ENCODE results near the gene STK32C.

The STK32C gene

GRCh38 chr10:132188331-132188730 is 119.4 kb downstream of the STK32C start:
- Histone ChIP-seq H3K9me3 (ENCODE audit: control insufficient read depth, low read depth, low read length) (no peaks in the 10 kb centered on the region), H3K36me3 (ENCODE audit: control insufficient read depth, low read depth, low read length) (no peaks in the 10 kb centered on the region), H3K4me1 (ENCODE audit: control insufficient read depth, low read depth, low read length) (no peaks in the 10 kb centered on the region), H3K27ac (ENCODE audit: low read length) (no peak overlapping the region), H3K9ac (ENCODE audit: low read length) (no peak overlapping the region), H3K27me3 (ENCODE audit: control insufficient read depth, insufficient read depth, low read length) (peaks cover 59% of the 10 kb centered on the region), H3K4me3 (ENCODE audit: low read length) (peak overlapping the region; percentile 55)

DNA sequence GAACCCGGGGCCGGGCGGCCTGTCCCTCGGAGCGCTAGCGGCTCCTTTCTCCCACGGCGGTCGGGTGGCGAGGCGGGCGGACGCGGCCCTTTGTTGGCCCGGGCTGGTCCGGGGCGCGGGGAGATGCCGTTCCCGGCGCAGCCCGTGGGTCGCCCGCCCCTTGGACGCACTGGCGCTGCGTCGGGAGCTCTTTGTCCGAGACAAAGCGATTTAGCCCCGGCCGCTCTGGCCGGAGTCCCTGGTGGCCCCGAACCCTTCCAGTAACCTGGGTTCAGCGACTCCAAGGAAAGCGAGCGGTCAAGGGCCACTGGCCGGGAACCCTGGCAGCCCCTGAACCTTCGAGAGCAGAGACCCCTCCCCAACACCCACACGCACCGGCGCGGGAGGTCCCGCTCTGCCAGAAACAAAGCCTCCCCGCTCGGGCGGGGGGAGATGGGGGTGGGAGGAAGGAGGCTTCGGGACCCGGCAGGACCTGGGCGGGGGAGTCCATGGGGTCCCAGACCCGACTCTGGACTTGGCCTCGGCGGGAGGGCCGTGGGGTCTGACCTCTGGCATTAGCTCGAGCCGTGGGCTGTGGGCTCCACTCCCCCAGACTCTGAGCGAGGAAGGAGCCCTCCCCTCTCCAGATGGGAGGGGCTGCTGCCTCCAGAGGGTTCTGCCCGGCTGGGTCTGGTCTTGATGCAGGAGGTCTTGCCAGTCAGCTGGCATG is 120.2 kb downstream of the STK32C start:
- peak overlapping the region; percentile 50 for H3K9ac ChIP-seq (ENCODE audit: low read length)
- no peaks in the 10 kb centered on the region for H3K36me3 ChIP-seq (ENCODE audit: control insufficient read depth, low read depth, low read length)
- H3K27ac ChIP-seq (ENCODE audit: low read length) = no peak overlapping the region
- peaks cover 64% of the 10 kb centered on the region for H3K27me3 ChIP-seq (ENCODE audit: control insufficient read depth, insufficient read depth, low read length)
- no peaks in the 10 kb centered on the region for H3K9me3 ChIP-seq (ENCODE audit: control insufficient read depth, low read depth, low read length)
- H3K4me1 ChIP-seq (ENCODE audit: control insufficient read depth, low read depth, low read length) = no peaks in the 10 kb centered on the region
- peak overlapping the region; percentile 55 for H3K4me3 ChIP-seq (ENCODE audit: low read length)

- Histone ChIP-seq H3K4me1 (ENCODE audit: control insufficient read depth, low read depth, low read length) (no peaks in the 10 kb centered on the region), H3K9me3 (ENCODE audit: control insufficient read depth, low read depth, low read length) (no peaks in the 10 kb centered on the region), H3K36me3 (ENCODE audit: control insufficient read depth, low read depth, low read length) (no peaks in the 10 kb centered on the region), H3K27ac (ENCODE audit: low read length) (no peak within 1 kb of the TSS), H3K9ac (ENCODE audit: low read length) (peak within 1 kb of the TSS; percentile 50), H3K4me3 (ENCODE audit: low read length) (peak within 1 kb of the TSS; percentile 55), H3K27me3 (ENCODE audit: control insufficient read depth, insufficient read depth, low read length) (peaks cover 64% of the 10 kb centered on the region)
These were observed 121.0 kb downstream of the STK32C start, which contains the start of gene DPYSL4 for GRCh38 chr10:132186488-132187429. DPYSL4 (plus strand) TSS chr10:132186948; CDS start chr10:132187064, 116 bp downstream.

GRCh38 chr10:132185601-132186487 is 121.9 kb downstream of the STK32C start:
- Histone ChIP-seq H3K9ac (ENCODE audit: low read length) (no peak overlapping the region), H3K4me3 (ENCODE audit: low read length) (peak overlapping the region; percentile 37), H3K36me3 (ENCODE audit: control insufficient read depth, low read depth, low read length) (no peaks in the 10 kb centered on the region), H3K27me3 (ENCODE audit: control insufficient read depth, insufficient read depth, low read length) (peaks cover 64% of the 10 kb centered on the region), H3K27ac (ENCODE audit: low read length) (no peak overlapping the region), H3K4me1 (ENCODE audit: control insufficient read depth, low read depth, low read length) (no peaks in the 10 kb centered on the region), H3K9me3 (ENCODE audit: control insufficient read depth, low read depth, low read length) (no peaks in the 10 kb centered on the region)

GRCh38 chr10:132184816-132185593 is 122.7 kb downstream of the STK32C start:
- no peaks in the 10 kb centered on the region for H3K4me1 ChIP-seq (ENCODE audit: control insufficient read depth, low read depth, low read length)
- no peak overlapping the region for H3K4me3 ChIP-seq (ENCODE audit: low read length)
- H3K27me3 ChIP-seq (ENCODE audit: control insufficient read depth, insufficient read depth, low read length) = peaks cover 64% of the 10 kb centered on the region
- H3K9ac ChIP-seq (ENCODE audit: low read length) = no peak overlapping the region
- no peaks in the 10 kb centered on the region for H3K36me3 ChIP-seq (ENCODE audit: control insufficient read depth, low read depth, low read length)
- H3K9me3 ChIP-seq (ENCODE audit: control insufficient read depth, low read depth, low read length) = no peaks in the 10 kb centered on the region
- H3K27ac ChIP-seq (ENCODE audit: low read length) = no peak overlapping the region

GRCh38 chr10:132183046-132183445 is 124.7 kb downstream of the STK32C start:
- H3K4me1 ChIP-seq (ENCODE audit: control insufficient read depth, low read depth, low read length) = no peaks in the 10 kb centered on the region
- H3K27ac ChIP-seq (ENCODE audit: low read length) = no peak overlapping the region
- no peaks in the 10 kb centered on the region for H3K36me3 ChIP-seq (ENCODE audit: control insufficient read depth, low read depth, low read length)
- H3K27me3 ChIP-seq (ENCODE audit: control insufficient read depth, insufficient read depth, low read length) = peaks cover 47% of the 10 kb centered on the region
- H3K9ac ChIP-seq (ENCODE audit: low read length) = no peak overlapping the region
- no peaks in the 10 kb centered on the region for H3K9me3 ChIP-seq (ENCODE audit: control insufficient read depth, low read depth, low read length)
- H3K4me3 ChIP-seq (ENCODE audit: low read length) = no peak overlapping the region

DNA sequence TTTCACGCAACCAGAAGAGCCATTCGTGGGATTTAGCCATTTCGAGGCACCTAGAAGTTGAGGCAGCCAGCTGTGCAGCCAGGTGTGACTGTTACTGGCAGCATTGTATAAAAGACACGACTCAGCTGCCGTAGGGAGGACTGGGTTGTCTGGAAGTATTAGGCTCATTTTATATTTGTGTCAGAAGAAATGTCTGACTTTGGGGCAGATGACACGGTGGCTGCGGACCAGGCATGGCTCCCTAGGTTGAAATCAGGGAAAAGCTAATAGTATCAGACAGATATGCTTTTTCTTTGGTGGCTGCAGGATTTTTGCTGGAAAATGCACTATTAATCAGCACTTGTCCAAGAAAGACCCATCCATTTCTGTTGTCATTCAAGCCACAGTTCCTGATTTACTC is 125.2 kb downstream of the STK32C start:
- Histone ChIP-seq H3K9ac (ENCODE audit: low read length) (no peak overlapping the region), H3K4me3 (ENCODE audit: low read length) (no peak overlapping the region), H3K9me3 (ENCODE audit: control insufficient read depth, low read depth, low read length) (no peaks in the 10 kb centered on the region), H3K27me3 (ENCODE audit: control insufficient read depth, insufficient read depth, low read length) (peaks cover 43% of the 10 kb centered on the region), H3K27ac (ENCODE audit: low read length) (no peak overlapping the region), H3K4me1 (ENCODE audit: control insufficient read depth, low read depth, low read length) (no peaks in the 10 kb centered on the region), H3K36me3 (ENCODE audit: control insufficient read depth, low read depth, low read length) (no peaks in the 10 kb centered on the region)

- H3K36me3 ChIP-seq (ENCODE audit: control insufficient read depth, low read depth, low read length) = no peaks in the 10 kb centered on the region
- peaks cover 41% of the 10 kb centered on the region for H3K27me3 ChIP-seq (ENCODE audit: control insufficient read depth, insufficient read depth, low read length)
- H3K9me3 ChIP-seq (ENCODE audit: control insufficient read depth, low read depth, low read length) = no peaks in the 10 kb centered on the region
- H3K4me1 ChIP-seq (ENCODE audit: control insufficient read depth, low read depth, low read length) = peaks cover under 1% of the 10 kb centered on the region
- no peak overlapping the region for H3K9ac ChIP-seq (ENCODE audit: low read length)
- no peak overlapping the region for H3K4me3 ChIP-seq (ENCODE audit: low read length)
- H3K27ac ChIP-seq (ENCODE audit: low read length) = no peak overlapping the region
These were observed 125.9 kb downstream of the STK32C start for GRCh38 chr10:132181691-132182425.

DNA sequence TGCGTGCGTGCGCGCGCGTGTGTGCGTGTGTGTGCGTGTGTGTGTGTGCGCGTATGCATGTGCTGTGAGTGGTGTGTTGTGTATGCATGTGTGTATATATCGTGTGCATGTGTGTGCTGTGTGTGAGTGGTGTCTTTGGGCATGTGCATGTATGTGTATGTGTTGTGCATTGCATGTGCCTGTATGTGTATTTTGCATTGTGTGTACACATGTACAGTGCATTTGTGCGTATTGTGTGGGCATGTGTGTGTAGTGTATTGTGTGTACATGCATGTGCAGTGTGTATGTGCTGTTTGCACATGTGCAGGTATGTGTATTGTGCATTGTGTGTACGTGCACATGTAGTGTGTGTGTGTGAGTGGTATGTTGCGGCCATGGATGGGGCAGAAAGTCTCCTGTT is 127.0 kb downstream of the STK32C start:
- Histone ChIP-seq H3K27me3 (ENCODE audit: control insufficient read depth, insufficient read depth, low read length) (peaks cover 42% of the 10 kb centered on the region), H3K9me3 (ENCODE audit: control insufficient read depth, low read depth, low read length) (no peaks in the 10 kb centered on the region), H3K4me3 (ENCODE audit: low read length) (no peak overlapping the region), H3K36me3 (ENCODE audit: control insufficient read depth, low read depth, low read length) (no peaks in the 10 kb centered on the region), H3K27ac (ENCODE audit: low read length) (no peak overlapping the region), H3K9ac (ENCODE audit: low read length) (no peak overlapping the region), H3K4me1 (ENCODE audit: control insufficient read depth, low read depth, low read length) (peaks cover 12% of the 10 kb centered on the region)

All from iPS-18a (cell line).